ENCODE measurements around the gene ANGEL2.
"Not testable (repeated sequence)": the region's sequence is repeated elsewhere in the genome, so short reads cannot be mapped to it uniquely, and the experiment has no call there.

Gene ANGEL2

GRCh38 chr1:213015099-213016050, at the start of gene ANGEL2:
ANGEL2 (minus strand) TSS chr1:213015867; CDS start chr1:213015671, 196 bp downstream.
- DNase-seq = peak; percentile 95 to 96

DNA sequence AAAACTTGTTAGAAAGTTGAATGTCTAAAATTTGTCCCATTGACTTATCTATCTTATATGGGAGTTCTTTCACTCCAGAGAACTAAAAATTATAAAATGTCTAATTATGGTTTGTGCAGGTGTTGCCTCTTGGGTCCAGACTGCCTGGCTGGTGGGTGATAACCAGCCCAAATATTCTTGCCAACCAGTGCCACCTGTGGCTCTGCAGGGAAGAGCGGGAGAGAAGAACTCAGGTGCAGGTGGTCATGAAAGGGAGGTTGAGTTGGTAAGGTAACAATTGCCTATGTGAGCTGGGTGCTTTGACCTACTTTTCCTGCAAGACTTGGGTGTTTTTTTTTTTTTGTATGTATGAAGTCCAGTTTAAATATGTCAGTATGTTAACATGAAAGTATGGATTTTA, 45.6 kb upstream of the ANGEL2 start:
- no peak for DNase-seq

- DNase-seq = no peak
These were observed 45.2 kb upstream of the ANGEL2 start for GRCh38 chr1:213060836-213061235.

DNA sequence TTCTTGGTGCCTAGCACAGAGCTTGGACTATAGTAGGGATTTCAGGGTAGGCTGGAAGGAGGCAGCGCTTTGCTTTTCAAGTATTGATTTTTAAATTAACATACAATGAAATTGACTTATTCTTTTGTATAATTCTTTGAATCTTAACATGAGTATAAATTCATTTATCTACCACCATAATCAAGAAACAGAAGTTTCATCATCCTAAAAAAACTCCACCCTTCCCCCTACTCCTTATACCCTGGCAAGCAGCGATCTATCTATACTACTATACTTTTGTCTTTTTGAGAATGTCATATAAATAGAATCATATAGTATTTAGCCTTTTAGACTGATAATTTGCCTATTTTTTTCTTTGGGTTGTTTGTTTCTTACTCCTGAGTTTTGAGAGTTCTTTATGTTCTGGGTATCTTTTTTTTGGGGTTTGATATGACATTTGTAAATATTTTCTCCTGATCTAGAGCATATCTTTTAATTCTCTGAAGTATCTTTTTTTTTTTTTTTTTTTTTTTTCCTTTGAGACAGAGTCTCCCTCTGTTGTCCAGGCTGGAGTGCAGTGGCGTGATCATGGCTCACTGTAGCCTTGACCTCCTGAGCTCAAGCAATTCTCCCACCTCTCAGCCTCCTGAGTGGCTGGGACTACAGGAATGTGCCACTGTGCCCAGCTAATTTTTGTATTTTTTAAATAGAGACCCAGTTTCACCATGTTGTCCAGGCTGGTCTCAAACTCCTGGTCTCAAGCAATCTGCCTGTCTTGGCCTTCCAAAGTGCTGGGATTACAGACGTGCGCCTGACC, 41.8 kb upstream of the ANGEL2 start:
- DNase-seq = no peak

GRCh38 chr1:213055767-213056166, 40.1 kb upstream of the ANGEL2 start:
- no peak for DNase-seq

GRCh38 chr1:213054733-213055591, 39.3 kb upstream of the ANGEL2 start:
- DNase-seq = no peak

DNA sequence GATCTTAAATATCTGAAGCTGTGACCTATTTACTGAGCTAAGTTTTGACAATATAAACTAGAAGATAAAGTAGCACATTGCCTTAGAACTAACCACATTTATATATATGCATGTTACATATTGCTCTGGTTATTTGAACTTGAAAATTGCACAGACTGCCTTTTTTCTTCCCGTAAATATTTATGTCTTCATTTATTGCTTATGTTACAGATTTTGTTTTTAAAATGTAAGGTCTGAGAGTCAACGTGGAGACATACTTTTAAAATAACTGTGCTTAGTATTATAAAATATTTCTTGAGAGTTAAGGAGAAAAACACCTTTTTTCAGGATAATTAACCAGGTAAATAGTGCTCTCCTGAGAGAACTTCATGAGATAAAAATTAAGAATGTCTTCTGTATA, 38.5 kb upstream of the ANGEL2 start:
- DNase-seq = no peak

DNA sequence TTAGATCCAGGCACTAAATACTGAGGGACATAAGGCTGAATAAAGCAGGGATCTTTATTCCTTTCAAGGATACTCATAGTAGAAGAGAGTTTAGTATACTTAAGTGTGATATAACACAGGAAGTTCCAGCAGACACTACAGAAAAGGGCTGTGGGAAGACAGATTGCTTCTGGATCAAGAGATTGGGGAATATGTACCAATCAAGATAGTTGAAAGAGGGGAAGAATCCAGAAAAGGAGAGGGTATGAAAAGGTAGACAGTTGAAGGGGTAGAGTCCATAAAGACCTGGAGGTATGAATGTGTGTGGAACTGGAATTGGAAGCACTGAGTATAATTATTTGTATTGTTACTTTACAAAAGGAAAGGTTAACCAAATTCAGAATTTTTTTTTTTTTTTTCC, 37.8 kb upstream of the ANGEL2 start:
- DNase-seq = no peak

DNA sequence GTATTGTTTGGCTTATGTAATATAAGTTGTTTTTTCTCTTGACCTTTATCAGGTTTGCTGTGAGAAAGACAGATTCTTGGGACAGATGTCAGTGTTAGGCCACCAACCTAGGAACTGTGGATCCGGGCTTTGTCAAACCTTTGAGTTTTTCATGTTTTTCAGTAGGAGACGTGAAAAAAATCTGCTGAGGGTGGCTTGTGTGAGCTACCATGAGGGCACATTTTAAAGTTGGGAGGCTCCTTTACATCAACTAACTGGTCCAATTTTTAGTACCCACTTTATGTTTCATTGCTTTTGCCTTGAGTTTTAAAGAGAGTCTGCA, 36.2 kb upstream of the ANGEL2 start:
- DNase-seq = no peak

- peak; percentile 86 to 87 for DNase-seq
These were observed 35.6 kb upstream of the ANGEL2 start, which contains the start of gene RPS6KC1 for GRCh38 chr1:213051127-213051880. RPS6KC1 (plus strand) TSS chr1:213051241; CDS start chr1:213051405, 164 bp downstream.

GRCh38 chr1:213050745-213051126, 35.1 kb upstream of the ANGEL2 start:
- DNase-seq = no peak

DNA sequence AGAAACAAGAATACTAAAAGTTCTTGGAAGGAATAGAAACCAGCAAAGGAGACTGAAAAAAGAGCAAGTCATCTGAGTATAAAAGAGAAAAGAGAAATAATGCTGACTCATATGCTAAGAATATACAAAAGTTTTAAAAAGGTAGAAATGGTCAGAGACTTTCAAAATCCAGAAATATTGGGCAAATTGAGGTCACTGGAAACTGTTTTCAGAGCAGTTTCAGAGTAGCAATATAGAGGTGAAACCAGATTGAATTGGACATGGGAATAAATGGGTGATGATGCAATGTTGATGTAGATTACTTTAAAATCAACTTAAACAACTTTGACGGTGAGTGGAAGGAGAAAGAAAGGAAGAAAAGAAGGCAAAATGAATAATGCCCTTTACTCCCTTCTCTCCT, 33.6 kb upstream of the ANGEL2 start:
- no peak for DNase-seq

GRCh38 chr1:213045321-213046226, 29.9 kb upstream of the ANGEL2 start:
- DNase-seq = not testable (repeated sequence)

DNA sequence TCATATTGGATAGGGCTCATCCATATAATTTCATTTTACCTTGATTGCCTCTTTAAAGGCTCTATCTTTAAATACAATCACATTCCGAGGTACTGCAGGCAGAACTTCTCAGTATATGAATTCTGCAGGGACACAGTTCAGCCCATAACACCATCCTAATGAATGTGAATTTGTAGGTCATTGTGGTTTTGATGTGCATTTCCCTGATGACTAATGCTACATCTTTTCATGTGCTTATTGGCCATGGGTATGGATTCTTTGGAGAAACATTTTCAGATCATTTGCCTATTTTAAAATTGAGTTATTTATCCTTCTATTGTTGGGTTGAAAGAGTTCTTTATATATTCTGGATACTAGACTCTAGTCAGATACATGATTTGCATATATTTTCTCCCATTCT, 25.8 kb upstream of the ANGEL2 start:
- DNase-seq = no peak

- DNase-seq = no peak
These were observed 19.9 kb upstream of the ANGEL2 start for GRCh38 chr1:213035573-213035972.

GRCh38 chr1:213034713-213035112, 19.0 kb upstream of the ANGEL2 start:
- DNase-seq = no peak

GRCh38 chr1:213032651-213033050, 17.0 kb upstream of the ANGEL2 start:
- no peak for DNase-seq

- DNase-seq = not testable (repeated sequence)
These were observed 11.4 kb upstream of the ANGEL2 start for GRCh38 chr1:213027024-213027423.

GRCh38 chr1:213020016-213020415, 4.3 kb upstream of the ANGEL2 start:
- no peak for DNase-seq

- DNase-seq = no peak
These were observed 3.8 kb upstream of the ANGEL2 start for GRCh38 chr1:213019450-213019849.

All from activated CD4-positive, alpha-beta T cell treated with anti-CD3 and anti-CD28 coated beads, Interleukin-2, amount 50 U/mL, for 48 hours (primary cell).